ENCODE results near the gene PPP1R15B. TPM values are rescaled to one million over a fixed set of nuclear protein-coding genes. Genes with fewer than 3 reads are reported as not detected.
A peak's percentile ranks its signal among the peaks of the same experiment; 100 is the strongest.

The PPP1R15B gene
- total and polyA plus RNA-seq, 10 of the 15 experiments (the other 5 are each of a cell fraction or from before 2014, with no cell fraction given) = 13.9 to 38.1 (median 26.5) TPM

DNA sequence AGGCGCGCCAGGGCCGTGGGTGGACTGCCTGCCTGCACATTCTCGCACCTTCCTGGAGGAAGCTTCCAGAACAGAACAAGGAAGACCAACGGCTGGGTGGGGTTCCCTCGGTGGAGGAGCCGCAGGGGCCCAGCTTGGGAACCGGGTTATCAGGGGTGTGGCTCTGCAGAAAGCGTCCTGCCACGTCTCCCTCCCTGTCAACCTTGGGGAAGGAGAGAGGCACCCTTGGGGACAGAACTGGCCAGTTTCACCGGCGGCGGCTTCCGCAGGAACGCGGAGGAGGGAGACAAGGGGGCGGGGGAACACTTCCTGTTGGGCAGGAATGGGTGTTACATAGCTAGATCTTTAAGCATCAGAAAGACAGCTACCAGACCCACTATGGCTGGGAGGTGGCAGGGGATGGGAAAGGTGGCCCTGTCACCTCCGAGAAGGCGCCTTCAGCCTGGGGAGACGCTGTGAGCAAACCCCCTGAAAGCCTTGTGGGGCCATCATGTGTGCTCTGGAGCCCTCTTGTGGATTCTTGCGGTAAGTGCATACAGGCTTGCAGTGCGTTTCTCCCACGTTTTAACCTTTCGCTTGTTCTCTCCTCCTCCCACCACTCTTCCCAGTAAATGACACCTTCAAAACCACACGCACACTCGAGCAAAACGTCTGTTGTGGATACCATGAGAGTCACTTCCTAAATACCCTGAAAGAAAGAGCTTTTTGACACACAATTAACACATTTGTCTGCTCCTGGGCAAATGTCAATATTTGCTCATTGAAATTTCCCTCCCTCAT, 48.1 kb downstream of the PPP1R15B start (continued):
- TF ChIP-seq, protein P1, sequence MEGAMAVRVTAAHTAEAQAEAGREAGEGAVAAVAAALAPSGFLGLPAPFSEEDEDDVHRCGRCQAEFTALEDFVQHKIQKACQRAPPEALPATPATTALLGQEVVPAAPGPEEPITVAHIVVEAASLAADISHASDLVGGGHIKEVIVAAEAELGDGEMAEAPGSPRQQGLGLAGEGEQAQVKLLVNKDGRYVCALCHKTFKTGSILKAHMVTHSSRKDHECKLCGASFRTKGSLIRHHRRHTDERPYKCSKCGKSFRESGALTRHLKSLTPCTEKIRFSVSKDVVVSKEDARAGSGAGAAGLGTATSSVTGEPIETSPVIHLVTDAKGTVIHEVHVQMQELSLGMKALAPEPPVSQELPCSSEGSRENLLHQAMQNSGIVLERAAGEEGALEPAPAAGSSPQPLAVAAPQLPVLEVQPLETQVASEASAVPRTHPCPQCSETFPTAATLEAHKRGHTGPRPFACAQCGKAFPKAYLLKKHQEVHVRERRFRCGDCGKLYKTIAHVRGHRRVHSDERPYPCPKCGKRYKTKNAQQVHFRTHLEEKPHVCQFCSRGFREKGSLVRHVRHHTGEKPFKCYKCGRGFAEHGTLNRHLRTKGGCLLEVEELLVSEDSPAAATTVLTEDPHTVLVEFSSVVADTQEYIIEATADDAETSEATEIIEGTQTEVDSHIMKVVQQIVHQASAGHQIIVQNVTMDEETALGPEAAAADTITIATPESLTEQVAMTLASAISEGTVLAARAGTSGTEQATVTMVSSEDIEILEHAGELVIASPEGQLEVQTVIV (IDR thresholded peaks at IDR 0.05; ENCODE audit: borderline replicate concordance, partially characterized antibody) = no peak
- TF ChIP-seq RELA (IDR thresholded peaks at IDR 0.05; ENCODE audit: borderline replicate concordance, partially characterized antibody) = no peak
- peak; percentile 79; the same call in 1 of the 2 replicates for TF ChIP-seq HSF1 (IDR thresholded peaks at IDR 0.05; ENCODE audit: low read depth, low read length)
- TF ChIP-seq MTA2 (IDR thresholded peaks at IDR 0.05; ENCODE audit: low read depth) = 0 out of 2 replicates have a peak, but pooled peaks have one; percentile 23
- TF ChIP-seq CBFB (IDR thresholded peaks at IDR 0.05; ENCODE audit: low read depth) = peak; percentile 63; the same call in 1 of the 2 replicates

GRCh38 chr1:204362984-204363334, 48.7 kb downstream of the PPP1R15B start:
- peak; percentile 56 for FAIRE-seq
- H3K4me3 ChIP-seq = no peak overlapping the region
- H3K4me1 ChIP-seq (ENCODE audit: control insufficient read depth, insufficient read depth, low read length) = peaks cover 11% of the 10 kb centered on the region
- DNase-seq (ENCODE audit: low read depth, low spot score) = no peak
- peak overlapping the region; percentile 98 for H3K4me2 ChIP-seq (ENCODE audit: control insufficient read depth, insufficient read depth)
- no peaks in the 10 kb centered on the region for H3K27me3 ChIP-seq (replicated peaks in 1 of 2; ENCODE audit: control insufficient read depth in 2 of 2, insufficient read depth in 2 of 2, low read length in 1 of 2)
- 56% methylated on average over 11 of the region's 11 CpGs for WGBS (ENCODE audit: insufficient coverage, insufficient replicate concordance, low lambda C conversion rate, missing lambda C conversion rate)
- ChIA-PET POLR2A (no interaction called here), CTCF (interaction anchor here (0.6 to 9.4 kb wide), 49 partner anchors 9 to 859 kb away, joined by 3 to 195 read pairs (median 6); partner anchors contain the start of genes GOLT1A and REN), SMC1A (ENCODE audit: uncharacterized antibody, unreplicated experiment) (interaction anchor here (0.6 to 12.8 kb wide), 23 partner anchors 8 to 502 kb away, joined by 3 to 141 read pairs (median 5); partner anchors contain the start of genes GOLT1A and REN), RAD21 (ENCODE audit: unreplicated experiment) (interaction anchor here (0.7 to 7.2 kb wide), 28 partner anchors 10 to 502 kb away, joined by 3 to 72 read pairs (median 6); partner anchors contain the start of genes GOLT1A and REN)
- no peaks in the 10 kb centered on the region for H4K20me1 ChIP-seq (ENCODE audit: control insufficient read depth, insufficient read depth)
- no TSS peak for BruUV-seq (replicated peaks)
- in situ Hi-C loops (cut with MboI) (loop anchor here (5.0 to 10.0 kb wide), 2 partner anchors 196 to 498 kb away; partner anchors contain the start of genes REN and SNRPE), intact Hi-C loops (cut with micrococcal nuclease; ENCODE audit: unreplicated experiment) (loop anchor here (1.0 to 5.0 kb wide), 4 partner anchors 105 to 502 kb away; partner anchors contain the start of gene SNRPE)
- peak; percentile 8 for ATAC-seq
- H3K9me3 ChIP-seq (replicated peaks; ENCODE audit: control insufficient read depth, insufficient read depth, low read length) = no peaks in the 10 kb centered on the region
- H3K79me2 ChIP-seq (ENCODE audit: control insufficient read depth, insufficient read depth, low read length) = no peaks in the 10 kb centered on the region
- no peaks in the 10 kb centered on the region for H3K36me3 ChIP-seq (ENCODE audit: control insufficient read depth in 2 of 2, insufficient read depth in 2 of 2, low read length in 1 of 2)
- no peak overlapping the region for H3K9ac ChIP-seq (ENCODE audit: control insufficient read depth, insufficient read depth, low read length)
- peak overlapping the region; percentile 67 for H2AFZ ChIP-seq (ENCODE audit: control insufficient read depth, low read depth, low read length)
- H3K27ac ChIP-seq (ENCODE audit: control insufficient read depth, insufficient read depth) = no peak overlapping the region
- TF ChIP-seq MTA2 (IDR thresholded peaks at IDR 0.05; ENCODE audit: low read depth) (no peak), CREM (IDR thresholded peaks at IDR 0.05; ENCODE audit: low read depth) (no peak), SUPT20H (IDR thresholded peaks at IDR 0.05; ENCODE audit: borderline replicate concordance, control insufficient read depth, low read depth, low read length) (no peak), YY1 (IDR thresholded peaks at IDR 0.05; ENCODE audit: low read depth, low read length) (no peak), RELA (IDR thresholded peaks at IDR 0.05; ENCODE audit: borderline replicate concordance, partially characterized antibody) (no peak), KAT2A (conservative IDR thresholded peaks at IDR 0.05; ENCODE audit: control insufficient read depth, low read depth, low read length) (no peak), SMAD1 (IDR thresholded peaks at IDR 0.05; ENCODE audit: low read depth, partially characterized antibody) (no peak)
- TF ChIP-seq, protein P2, sequence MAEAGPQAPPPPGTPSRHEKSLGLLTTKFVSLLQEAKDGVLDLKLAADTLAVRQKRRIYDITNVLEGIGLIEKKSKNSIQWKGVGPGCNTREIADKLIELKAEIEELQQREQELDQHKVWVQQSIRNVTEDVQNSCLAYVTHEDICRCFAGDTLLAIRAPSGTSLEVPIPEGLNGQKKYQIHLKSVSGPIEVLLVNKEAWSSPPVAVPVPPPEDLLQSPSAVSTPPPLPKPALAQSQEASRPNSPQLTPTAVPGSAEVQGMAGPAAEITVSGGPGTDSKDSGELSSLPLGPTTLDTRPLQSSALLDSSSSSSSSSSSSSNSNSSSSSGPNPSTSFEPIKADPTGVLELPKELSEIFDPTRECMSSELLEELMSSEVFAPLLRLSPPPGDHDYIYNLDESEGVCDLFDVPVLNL (IDR thresholded peaks at IDR 0.05; ENCODE audit: low read depth, low read length) = no peak
- TF ChIP-seq, protein P3, sequence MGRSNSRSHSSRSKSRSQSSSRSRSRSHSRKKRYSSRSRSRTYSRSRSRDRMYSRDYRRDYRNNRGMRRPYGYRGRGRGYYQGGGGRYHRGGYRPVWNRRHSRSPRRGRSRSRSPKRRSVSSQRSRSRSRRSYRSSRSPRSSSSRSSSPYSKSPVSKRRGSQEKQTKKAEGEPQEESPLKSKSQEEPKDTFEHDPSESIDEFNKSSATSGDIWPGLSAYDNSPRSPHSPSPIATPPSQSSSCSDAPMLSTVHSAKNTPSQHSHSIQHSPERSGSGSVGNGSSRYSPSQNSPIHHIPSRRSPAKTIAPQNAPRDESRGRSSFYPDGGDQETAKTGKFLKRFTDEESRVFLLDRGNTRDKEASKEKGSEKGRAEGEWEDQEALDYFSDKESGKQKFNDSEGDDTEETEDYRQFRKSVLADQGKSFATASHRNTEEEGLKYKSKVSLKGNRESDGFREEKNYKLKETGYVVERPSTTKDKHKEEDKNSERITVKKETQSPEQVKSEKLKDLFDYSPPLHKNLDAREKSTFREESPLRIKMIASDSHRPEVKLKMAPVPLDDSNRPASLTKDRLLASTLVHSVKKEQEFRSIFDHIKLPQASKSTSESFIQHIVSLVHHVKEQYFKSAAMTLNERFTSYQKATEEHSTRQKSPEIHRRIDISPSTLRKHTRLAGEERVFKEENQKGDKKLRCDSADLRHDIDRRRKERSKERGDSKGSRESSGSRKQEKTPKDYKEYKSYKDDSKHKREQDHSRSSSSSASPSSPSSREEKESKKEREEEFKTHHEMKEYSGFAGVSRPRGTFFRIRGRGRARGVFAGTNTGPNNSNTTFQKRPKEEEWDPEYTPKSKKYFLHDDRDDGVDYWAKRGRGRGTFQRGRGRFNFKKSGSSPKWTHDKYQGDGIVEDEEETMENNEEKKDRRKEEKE (IDR thresholded peaks at IDR 0.05) = no peak

Data from GM12878 (cell line).